Left ventricle myocardium superior (tissue), 1 donor: Measurements from ENCODE around the gene NTRK3. TPM values are rescaled to one million over a fixed set of nuclear protein-coding genes. Genes with fewer than 3 reads are reported as not detected.
A peak's percentile ranks its signal among the peaks of the same experiment; 100 is the strongest.

Source experiments
- ATAC-seq: fragments of 200-7000 bp; cut with Tn5 transposase; one replicate; pipeline ENCODE4 v1.9.1; 2020; ENCODE audit warnings: mild to moderate bottlenecking, moderate library complexity
- DNase-seq: peaks from one replicate; pipeline ENCODE4 v3.0.0-alpha.2; 2020
- intact Hi-C: fragments of 100-400 bp; cut with micrococcal nuclease; formaldehyde crosslinking; loops from one replicate; pipeline ENCODE4 v1.11.0; 2022
- total RNA-seq: library from RNA; stranded (reverse); fragmentation: NEBNext Ultra II Directional; extraction: Animal tissue kit (Norgen Biotek cat#: 25700); gene quantifications from one replicate; pipeline ENCODE4 v1.2.1, GENCODE V29; 2021
- donor health status: DM: no; HTN: yes; CAD: no; lungs with severe emphysema.

Gene NTRK3
- total RNA-seq, 1 donor from 2014 or later = 4.0 TPM

- intact Hi-C loops = no loop called here
- DNase-seq (no peak), ATAC-seq (no peak)
Observed at GRCh38 chr15:88264622-88265021, 8.1 kb upstream of the NTRK3 start.

DNA sequence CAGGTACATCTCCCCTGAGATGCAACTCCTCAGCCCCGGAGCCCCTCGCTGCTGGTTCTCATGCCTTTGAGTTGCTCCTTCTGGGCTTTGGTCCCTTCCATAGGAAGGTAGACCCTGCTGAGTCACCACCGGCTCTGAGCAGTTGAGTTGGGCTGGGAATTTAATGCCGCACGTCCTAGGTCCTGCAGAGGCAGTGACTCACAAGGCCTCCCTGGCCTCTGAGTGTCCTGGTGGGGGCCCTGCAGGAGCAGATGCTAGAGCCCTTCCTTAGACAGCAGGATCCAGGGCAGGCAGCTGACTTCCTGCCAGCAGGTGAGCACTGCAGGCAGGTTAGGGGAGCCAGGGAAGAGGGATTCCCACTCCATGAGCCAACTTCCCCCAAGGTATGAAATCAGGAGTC lies 5.5 kb upstream of the NTRK3 start:
- no peak for DNase-seq
- ATAC-seq = no peak

GRCh38 chr15:88258093-88258641 lies 1.6 kb upstream of the NTRK3 start:
- ATAC-seq (peak; percentile 48), DNase-seq (no peak)
- intact Hi-C loops = no loop called here

More for the DNA sequence above, 5.5 kb upstream of the NTRK3 start:
- intact Hi-C loops = no loop called here

DNA sequence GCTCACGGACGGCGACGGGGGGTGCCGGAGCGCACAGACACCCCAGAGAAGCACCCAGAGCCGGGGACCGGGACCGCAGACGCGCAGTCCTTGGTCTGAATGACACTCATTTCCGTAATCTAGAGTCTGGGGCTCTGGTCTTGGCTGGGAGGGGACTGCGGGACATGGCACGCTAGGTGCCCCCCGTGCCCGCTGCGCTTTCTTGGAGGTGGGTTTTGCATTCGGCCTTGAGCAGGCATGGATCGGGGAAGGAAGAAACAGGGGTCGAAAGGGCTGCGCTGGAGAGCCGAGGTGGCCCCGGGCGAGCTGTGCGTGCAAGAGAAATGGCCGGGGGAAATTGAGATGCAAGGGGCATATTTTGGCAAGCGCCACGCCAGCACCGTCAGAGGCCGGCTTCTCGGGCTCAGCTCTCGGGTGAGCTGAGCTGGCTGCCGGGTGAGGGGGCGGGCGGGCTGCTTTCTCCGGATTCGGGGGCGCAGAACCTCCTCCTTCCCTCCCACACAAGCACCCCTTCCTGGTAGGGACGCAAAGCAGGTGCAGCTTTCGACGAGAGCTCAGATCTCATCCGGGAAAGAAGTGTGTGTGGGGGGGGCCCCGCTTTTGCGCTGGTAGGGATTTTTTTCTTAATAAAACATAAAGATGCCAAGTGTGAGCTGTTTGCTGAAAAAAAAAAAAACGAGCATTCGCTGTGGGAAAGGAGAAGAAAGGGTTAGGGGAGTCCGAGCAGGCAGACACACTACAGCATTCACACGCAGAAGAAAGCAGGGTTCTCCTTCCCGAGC lies 963 bp upstream of the NTRK3 start:
- ATAC-seq = peak; percentile 14
- no peak for DNase-seq
- intact Hi-C loops = no loop called here

DNA sequence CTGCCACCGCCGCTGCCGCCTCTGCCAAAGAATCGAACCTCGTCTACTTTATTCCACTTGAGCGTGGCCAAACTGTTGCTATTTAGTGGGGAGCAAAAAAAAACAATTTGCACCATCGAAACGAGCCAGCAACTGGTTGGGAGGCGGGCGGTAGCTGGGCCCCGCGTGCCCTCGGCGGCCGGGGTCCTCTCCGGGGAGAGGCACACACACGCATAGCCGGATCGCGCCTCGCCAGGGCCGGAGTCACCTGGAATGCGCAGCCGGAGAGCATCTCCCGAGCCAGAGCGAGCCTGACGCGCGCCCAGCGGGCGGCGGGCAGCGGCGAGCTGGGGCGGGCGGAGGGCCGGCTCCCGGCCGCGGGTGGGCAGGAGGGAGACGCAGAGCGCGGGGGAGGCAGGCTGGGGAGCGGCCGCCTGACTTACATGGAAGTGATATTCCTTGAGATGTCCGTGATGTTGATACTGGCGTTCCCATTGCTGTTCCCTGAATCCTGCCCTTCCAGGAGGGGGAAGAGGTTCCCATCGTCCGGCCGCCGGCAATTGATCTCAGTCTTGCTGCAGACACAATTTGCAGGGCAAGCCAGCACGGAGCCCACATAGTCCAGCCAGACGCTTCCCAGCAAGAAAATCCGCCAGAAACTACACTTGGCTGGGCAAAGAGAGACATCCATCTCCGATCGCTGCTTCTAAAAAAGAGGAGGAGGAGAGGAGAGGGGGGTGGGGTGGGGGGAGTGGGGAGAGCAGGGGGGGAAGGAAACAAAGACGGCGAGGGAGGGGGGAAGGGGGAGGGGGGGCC lies 858 bp downstream of the NTRK3 start:
- DNase-seq (peak; percentile 53), ATAC-seq (peak; percentile 71)
- intact Hi-C loops = no loop called here

GRCh38 chr15:88255087-88255483 lies 1.5 kb downstream of the NTRK3 start:
- DNase-seq (no peak), ATAC-seq (no peak)
- intact Hi-C loops = no loop called here

- intact Hi-C loops = no loop called here
- DNase-seq (no peak), ATAC-seq (no peak)
Observed at GRCh38 chr15:88252441-88252840, 4.1 kb downstream of the NTRK3 start.

DNA sequence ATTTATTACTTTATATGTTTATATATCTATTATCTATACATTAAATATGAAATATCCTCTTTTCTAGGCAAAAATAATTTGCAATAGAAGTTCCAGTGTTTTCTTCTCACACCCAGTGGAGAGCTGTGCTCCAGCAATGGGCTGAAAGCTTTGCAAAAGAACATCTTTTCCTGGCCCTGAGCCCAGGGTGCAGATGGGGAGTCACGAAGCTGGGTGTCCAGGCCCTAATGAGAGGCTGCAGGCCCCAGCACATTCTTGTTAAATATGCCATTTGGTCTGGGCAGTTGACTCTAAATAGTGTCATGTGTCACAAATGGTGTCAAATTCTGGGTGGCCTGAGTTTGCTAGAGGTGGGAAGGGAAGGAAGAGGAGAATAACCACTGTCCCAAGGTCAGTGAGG lies 5.7 kb downstream of the NTRK3 start:
- no peak for ATAC-seq
- no peak for DNase-seq
- intact Hi-C loops = no loop called here

GRCh38 chr15:88249220-88249619 lies 7.3 kb downstream of the NTRK3 start:
- intact Hi-C loops = loop anchor here (10.0 kb wide), 1 partner anchor 1624 kb away; no protein-coding TSS in a partner anchor
- ATAC-seq (no peak), DNase-seq (no peak)

DNA sequence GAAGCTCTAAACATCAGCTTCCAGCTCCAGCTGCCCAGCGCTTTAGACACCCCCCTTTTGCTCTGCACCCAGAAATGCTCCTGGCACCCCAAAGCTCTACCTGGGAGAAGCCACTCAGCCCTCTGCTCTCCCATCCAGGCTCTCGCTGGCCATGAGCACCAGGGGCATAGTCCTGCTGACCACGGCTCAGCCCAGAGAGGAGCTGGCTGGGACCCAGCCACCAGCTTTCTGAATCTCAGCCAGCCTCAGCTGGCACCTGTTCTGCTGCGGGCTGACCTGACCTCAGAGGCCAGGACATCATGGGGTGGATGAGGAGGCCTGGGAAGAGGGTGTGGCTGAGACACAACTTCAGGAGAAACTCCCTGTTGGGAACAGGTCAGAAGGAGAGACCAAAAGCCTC lies 8.6 kb downstream of the NTRK3 start:
- peak; percentile 85 for ATAC-seq
- intact Hi-C loops = loop anchor here (10.0 kb wide), 1 partner anchor 1623 kb away; no protein-coding TSS in a partner anchor
- DNase-seq = peak; percentile 65

GRCh38 chr15:88246666-88247446 lies 9.7 kb downstream of the NTRK3 start:
- ATAC-seq (peak; percentile 86), DNase-seq (peak; percentile 85)
- intact Hi-C loops = loop anchor here (10.0 kb wide), 1 partner anchor 1622 kb away; no protein-coding TSS in a partner anchor

- DNase-seq (no peak), ATAC-seq (peak; percentile 5)
- intact Hi-C loops = loop anchor here (10.0 kb wide), 1 partner anchor 1621 kb away; no protein-coding TSS in a partner anchor
Observed at GRCh38 chr15:88246081-88246480, 10.5 kb downstream of the NTRK3 start.

- DNase-seq (no peak), ATAC-seq (no peak)
- intact Hi-C loops = loop anchor here (10.0 kb wide), 1 partner anchor 1619 kb away; no protein-coding TSS in a partner anchor
Observed at GRCh38 chr15:88243895-88244787, 12.4 kb downstream of the NTRK3 start.

DNA sequence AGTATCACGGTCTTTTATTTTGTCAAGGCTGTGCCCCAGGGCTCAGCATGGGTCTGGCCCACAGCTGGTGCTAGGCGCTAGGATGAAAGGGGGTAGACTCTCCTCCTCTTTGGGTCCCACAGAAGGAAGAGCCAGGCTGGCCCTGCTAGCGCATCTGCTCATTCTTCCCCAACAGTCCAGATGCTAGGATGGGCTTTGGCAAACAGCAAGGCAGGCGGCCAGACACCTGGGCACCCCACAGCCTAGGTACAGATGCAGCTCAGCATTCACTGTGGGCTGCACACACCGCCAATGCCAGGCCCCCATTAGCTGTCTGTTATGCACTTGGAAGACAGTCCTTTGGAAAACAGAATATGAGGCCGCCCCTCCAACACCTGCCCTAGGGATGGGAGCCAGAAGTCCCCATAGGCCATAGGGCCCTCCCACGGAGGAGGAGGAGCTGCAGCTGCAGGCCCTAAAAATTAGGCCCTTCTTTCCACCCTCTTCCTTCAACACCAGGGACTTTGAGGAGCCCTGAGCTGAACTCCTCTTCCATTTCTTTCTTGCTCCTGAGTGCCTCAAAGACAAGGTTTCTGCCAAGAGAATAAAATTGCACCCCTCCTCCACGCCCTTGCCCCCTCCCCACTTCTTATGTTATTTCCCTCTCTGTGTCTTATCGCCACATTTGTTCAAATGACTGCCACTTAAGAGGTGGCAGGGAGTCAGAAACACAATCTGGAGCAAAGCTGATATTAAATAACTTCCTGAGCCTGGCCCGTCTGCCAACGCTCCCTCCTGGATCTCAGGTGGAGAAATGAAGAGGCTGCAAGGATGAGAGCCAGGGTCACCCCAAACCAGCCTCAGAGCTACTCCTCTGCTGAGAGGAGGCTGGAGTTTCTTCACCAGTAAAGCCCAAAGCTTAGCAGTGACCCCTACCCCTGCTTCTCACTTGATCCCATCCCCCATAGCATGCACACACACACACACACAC lies 13.7 kb downstream of the NTRK3 start:
- intact Hi-C loops = loop anchor here (10.0 kb wide), 1 partner anchor 1618 kb away; no protein-coding TSS in a partner anchor
- ATAC-seq (no peak), DNase-seq (no peak)

DNA sequence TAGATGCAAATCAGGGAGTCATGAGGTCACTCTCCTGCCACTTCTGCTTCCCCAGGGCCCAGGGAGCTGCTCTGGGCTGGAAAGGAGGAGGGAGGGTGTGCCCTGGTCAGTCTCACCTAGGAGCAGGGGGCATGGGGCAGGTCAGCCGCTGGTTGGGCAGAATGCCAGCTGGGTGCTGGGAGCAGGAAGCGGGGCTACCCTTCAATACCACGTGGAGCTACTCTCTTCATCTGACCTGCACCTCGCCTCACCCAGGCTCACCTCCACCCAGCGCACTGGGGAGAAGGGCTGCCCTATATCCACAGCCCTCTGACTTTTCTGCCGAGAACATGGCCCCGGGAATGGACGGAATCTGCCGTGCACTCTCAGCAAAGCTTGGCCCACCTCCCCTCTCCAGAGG lies 15.1 kb downstream of the NTRK3 start:
- intact Hi-C loops = loop anchor here (10.0 kb wide), 1 partner anchor 1617 kb away; no protein-coding TSS in a partner anchor
- ATAC-seq (no peak), DNase-seq (no peak)

DNA sequence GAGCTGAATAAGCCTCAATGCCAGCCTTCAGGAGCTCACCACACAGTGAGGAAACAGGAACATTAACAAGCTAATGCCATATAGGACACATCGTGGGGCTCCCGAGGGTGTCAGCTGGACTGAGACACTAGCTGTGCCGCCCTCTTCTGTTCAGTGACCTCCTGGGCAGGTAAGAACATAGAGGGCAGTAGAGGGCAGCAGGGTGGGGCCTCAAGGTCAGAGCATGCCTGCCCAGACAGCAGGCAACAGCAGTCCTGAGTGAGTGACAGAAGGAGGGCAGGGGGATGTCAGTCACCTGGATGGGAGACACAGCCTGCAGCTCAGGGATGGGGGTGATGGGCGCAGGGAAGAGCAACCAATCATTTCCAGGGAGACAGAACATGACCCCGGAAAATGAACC lies 15.5 kb downstream of the NTRK3 start:
- intact Hi-C loops = loop anchor here (10.0 kb wide), 1 partner anchor 1616 kb away; no protein-coding TSS in a partner anchor
- no peak for DNase-seq
- ATAC-seq = no peak

DNA sequence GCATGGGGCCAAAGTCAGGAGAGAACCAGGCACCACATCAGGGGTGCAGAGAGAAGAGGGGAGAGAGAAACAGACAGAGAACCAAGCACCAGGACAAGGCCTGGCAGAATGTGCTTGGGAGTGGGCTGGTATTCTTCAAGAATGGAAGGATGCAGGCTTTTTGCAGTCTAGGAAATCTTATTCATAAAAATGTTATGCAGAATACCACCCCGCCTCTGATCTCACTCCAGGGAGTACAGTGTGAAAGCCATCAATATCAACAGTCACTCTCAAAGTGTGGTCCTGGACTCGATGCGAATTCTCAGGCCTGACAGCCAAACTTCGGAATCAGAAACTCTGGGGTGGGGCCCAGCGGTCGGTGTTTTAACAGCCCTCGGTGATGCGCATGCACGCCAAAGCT lies 16.9 kb downstream of the NTRK3 start:
- ATAC-seq (no peak), DNase-seq (no peak)
- intact Hi-C loops = no loop called here
